ENCODE measurements around the gene NID1.

DNA sequence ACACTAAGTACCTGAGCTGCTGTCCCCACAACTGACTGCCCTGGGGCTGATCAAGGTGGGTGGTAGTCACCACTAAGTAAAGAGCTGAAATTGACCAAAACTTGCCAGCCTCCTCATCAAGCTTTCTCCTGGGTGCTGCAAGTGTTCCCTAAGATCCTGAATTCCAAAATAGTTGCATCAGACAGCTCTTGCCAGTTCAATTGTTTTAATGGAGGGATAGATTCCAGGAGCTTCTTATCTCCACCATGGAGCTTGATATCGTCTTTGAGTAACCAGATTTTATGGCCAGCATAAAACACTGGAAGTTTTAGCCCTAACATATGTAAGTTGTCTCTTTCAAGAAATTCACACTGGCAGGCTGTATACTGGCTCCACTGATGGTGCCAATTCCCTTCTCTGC is 90.3 kb downstream of the NID1 start:
- TF ChIP-seq, protein P1, sequence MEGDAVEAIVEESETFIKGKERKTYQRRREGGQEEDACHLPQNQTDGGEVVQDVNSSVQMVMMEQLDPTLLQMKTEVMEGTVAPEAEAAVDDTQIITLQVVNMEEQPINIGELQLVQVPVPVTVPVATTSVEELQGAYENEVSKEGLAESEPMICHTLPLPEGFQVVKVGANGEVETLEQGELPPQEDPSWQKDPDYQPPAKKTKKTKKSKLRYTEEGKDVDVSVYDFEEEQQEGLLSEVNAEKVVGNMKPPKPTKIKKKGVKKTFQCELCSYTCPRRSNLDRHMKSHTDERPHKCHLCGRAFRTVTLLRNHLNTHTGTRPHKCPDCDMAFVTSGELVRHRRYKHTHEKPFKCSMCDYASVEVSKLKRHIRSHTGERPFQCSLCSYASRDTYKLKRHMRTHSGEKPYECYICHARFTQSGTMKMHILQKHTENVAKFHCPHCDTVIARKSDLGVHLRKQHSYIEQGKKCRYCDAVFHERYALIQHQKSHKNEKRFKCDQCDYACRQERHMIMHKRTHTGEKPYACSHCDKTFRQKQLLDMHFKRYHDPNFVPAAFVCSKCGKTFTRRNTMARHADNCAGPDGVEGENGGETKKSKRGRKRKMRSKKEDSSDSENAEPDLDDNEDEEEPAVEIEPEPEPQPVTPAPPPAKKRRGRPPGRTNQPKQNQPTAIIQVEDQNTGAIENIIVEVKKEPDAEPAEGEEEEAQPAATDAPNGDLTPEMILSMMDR (IDR thresholded peaks at IDR 0.05) = no peak
- no peak for TF ChIP-seq POLR2A (IDR thresholded peaks at IDR 0.05)
